Subcutaneous abdominal adipose tissue (tissue), 5 donors: ENCODE data around the gene SLC38A7.
"Not testable (repeated sequence)": the region's sequence is repeated elsewhere in the genome, so short reads cannot be mapped to it uniquely, and the experiment has no call there.

ENCODE experiments used
- H3K27ac ChIP-seq: one replicate; pipeline ENCODE4 v1.7.0; 2013; ENCODE audit warnings: low read depth, mild to moderate bottlenecking, inconsistent platforms, low read length, moderate library complexity
- H3K27me3 ChIP-seq, 5 donors: one replicate each; pipeline ENCODE4 v1.7.0; 2013; ENCODE audit warnings: low read length in 5 of 5, inconsistent platforms in 1 of 5; ENCODE audit not compliant: control insufficient read depth in 5 of 5, insufficient read depth in 4 of 5
- H3K36me3 ChIP-seq, 5 donors: one replicate each; pipeline ENCODE4 v1.7.0; 2013; ENCODE audit warnings: low read length in 5 of 5; ENCODE audit not compliant: control insufficient read depth in 5 of 5, insufficient read depth in 5 of 5
- H3K4me1 ChIP-seq, 5 donors: one replicate each; pipeline ENCODE4 v1.7.0; 2013; ENCODE audit warnings: low read length in 5 of 5, mild to moderate bottlenecking in 3 of 5, moderate library complexity in 1 of 5; ENCODE audit not compliant: control insufficient read depth in 5 of 5, insufficient read depth in 5 of 5
- H3K4me3 ChIP-seq, 5 donors: one replicate each; pipeline ENCODE4 v1.7.0; 2013; ENCODE audit warnings: low read length in 5 of 5, low read depth in 1 of 5
- H3K9ac ChIP-seq, 5 donors: one replicate each; pipeline ENCODE4 v1.7.0; 2013; ENCODE audit warnings: low read length in 5 of 5, mild to moderate bottlenecking in 4 of 5, moderate library complexity in 3 of 5
- H3K9me3 ChIP-seq, 5 donors: one replicate each; pipeline ENCODE4 v1.7.0; 2013; ENCODE audit warnings: low read length in 5 of 5; ENCODE audit not compliant: control insufficient read depth in 5 of 5
- donor health status: healthy.
- donor health status: healthy.
- donor health status: healthy.
- donor health status: healthy.
- donor health status: healthy.

Gene SLC38A7

GRCh38 chr16:58717994-58718393, 33.4 kb upstream of the SLC38A7 start:
- no peak overlapping the region for H3K9ac ChIP-seq
- H3K9me3 ChIP-seq, result no peaks in the 10 kb centered on the region
- H3K4me3 ChIP-seq, result no peak overlapping the region
- peaks cover 4 to 69% (median 51%) of the 10 kb centered on the region in 5 donors for H3K36me3 ChIP-seq
- H3K4me1 ChIP-seq, result no peaks in the 10 kb centered on the region
- no peak overlapping the region for H3K27ac ChIP-seq
- H3K27me3 ChIP-seq, result no peaks in the 10 kb centered on the region

- Histone ChIP-seq H3K36me3 (peaks cover 0 to 71% (median 53%) of the 10 kb centered on the region in 5 donors), H3K9me3 (no peaks in the 10 kb centered on the region), H3K27me3 (no peaks in the 10 kb centered on the region), H3K27ac (no peak overlapping the region), H3K4me1 (no peaks in the 10 kb centered on the region), H3K9ac (no peak overlapping the region), H3K4me3 (no peak overlapping the region)
Measured at GRCh38 chr16:58716468-58716867, 31.9 kb upstream of the SLC38A7 start.

GRCh38 chr16:58713742-58714141, 29.2 kb upstream of the SLC38A7 start:
- Histone ChIP-seq H3K4me3 (no peak overlapping the region), H3K4me1 (no peaks in the 10 kb centered on the region), H3K36me3 (peaks cover 0 to 66% (median 44%) of the 10 kb centered on the region in 5 donors), H3K9ac (no peak overlapping the region), H3K27ac (no peak overlapping the region), H3K27me3 (no peaks in the 10 kb centered on the region), H3K9me3 (no peaks in the 10 kb centered on the region)

- no peak overlapping the region for H3K27ac ChIP-seq
- H3K9ac ChIP-seq, result no peak overlapping the region
- no peaks in the 10 kb centered on the region for H3K4me1 ChIP-seq
- H3K4me3 ChIP-seq, result no peak overlapping the region
- peaks cover 3 to 46% (median 29%) of the 10 kb centered on the region in 5 donors for H3K36me3 ChIP-seq
- H3K27me3 ChIP-seq, result no peaks in the 10 kb centered on the region
- H3K9me3 ChIP-seq, result no peaks in the 10 kb centered on the region
Measured at GRCh38 chr16:58709333-58709732, 24.8 kb upstream of the SLC38A7 start.

GRCh38 chr16:58699151-58699550, 14.6 kb upstream of the SLC38A7 start:
- Histone ChIP-seq H3K9ac (no peak overlapping the region), H3K36me3 (no peaks in the 10 kb centered on the region), H3K27ac (no peak overlapping the region)

GRCh38 chr16:58695368-58695767, 10.8 kb upstream of the SLC38A7 start:
- Histone ChIP-seq H3K9me3 (peaks cover 0 to 5% (median 0%) of the 10 kb centered on the region in 5 donors), H3K9ac (no peak overlapping the region), H3K36me3 (no peaks in the 10 kb centered on the region), H3K4me1 (no peaks in the 10 kb centered on the region), H3K4me3 (no peak overlapping the region), H3K27ac (no peak overlapping the region), H3K27me3 (no peaks in the 10 kb centered on the region)

More at GRCh38 chr16:58699151-58699550, 14.6 kb upstream of the SLC38A7 start:
- no peaks in the 10 kb centered on the region for H3K9me3 ChIP-seq
- H3K27me3 ChIP-seq, result no peaks in the 10 kb centered on the region
- H3K4me1 ChIP-seq, result no peaks in the 10 kb centered on the region
- no peak overlapping the region for H3K4me3 ChIP-seq

GRCh38 chr16:58692450-58692849, 7.9 kb upstream of the SLC38A7 start:
- peaks cover 0 to 5% (median 0%) of the 10 kb centered on the region in 5 donors for H3K9me3 ChIP-seq
- H3K9ac ChIP-seq, result no peak overlapping the region
- H3K27me3 ChIP-seq, result no peaks in the 10 kb centered on the region
- no peaks in the 10 kb centered on the region for H3K4me1 ChIP-seq
- H3K4me3 ChIP-seq, result no peak overlapping the region
- H3K36me3 ChIP-seq, result no peaks in the 10 kb centered on the region
- no peak overlapping the region for H3K27ac ChIP-seq

GRCh38 chr16:58686985-58687706, 2.6 kb upstream of the SLC38A7 start:
- not testable (repeated sequence) for H3K27ac ChIP-seq, H3K27me3 ChIP-seq, H3K36me3 ChIP-seq, H3K9me3 ChIP-seq, H3K9ac ChIP-seq, H3K4me3 ChIP-seq
- peaks cover 2 to 25% (median 19%) of the 10 kb centered on the region in 5 donors for H3K4me1 ChIP-seq

- H3K27me3 ChIP-seq, result no peaks in the 10 kb centered on the region
- no peak overlapping the region for H3K27ac ChIP-seq
- H3K36me3 ChIP-seq, result peaks cover 0 to 15% (median 7%) of the 10 kb centered on the region in 5 donors
- peaks cover 2 to 26% (median 19%) of the 10 kb centered on the region in 5 donors for H3K4me1 ChIP-seq
- no peaks in the 10 kb centered on the region for H3K9me3 ChIP-seq
- peak overlapping the region; percentile 82 to 95 (median 92) for H3K4me3 ChIP-seq
- H3K9ac ChIP-seq, result peak overlapping the region in 4 of 5 donors; percentile 86 to 99 (median 98)
Measured at GRCh38 chr16:58685084-58685449, 497 bp upstream of the SLC38A7 start.

GRCh38 chr16:58684001-58684353, 593 bp downstream of the SLC38A7 start:
- H3K4me1 ChIP-seq, result peaks cover 2 to 26% (median 19%) of the 10 kb centered on the region in 5 donors
- H3K27ac ChIP-seq, result peak overlapping the region; percentile 74
- H3K9me3 ChIP-seq, result no peaks in the 10 kb centered on the region
- H3K4me3 ChIP-seq, result peak overlapping the region; percentile 82 to 95 (median 92)
- H3K27me3 ChIP-seq, result no peaks in the 10 kb centered on the region
- H3K9ac ChIP-seq, result peak overlapping the region; percentile 86 to 99 (median 97)
- peaks cover 0 to 24% (median 14%) of the 10 kb centered on the region in 5 donors for H3K36me3 ChIP-seq
